ENCODE results near the gene GALNT10. TPM values are rescaled to one million over a fixed set of nuclear protein-coding genes. Genes with fewer than 3 reads are reported as not detected.

The GALNT10 gene
- total RNA-seq, 1 experiment from 2014 or later = 23.4 TPM

GRCh38 chr5:154380263-154380662 lies 189.7 kb downstream of the GALNT10 start:
- H3K4me1 Mint-ChIP-seq (ENCODE audit: low read depth, unreplicated experiment) = peaks cover 2% of the 10 kb centered on the region
- no peak for DNase-seq
- no peaks in the 10 kb centered on the region for H3K36me3 ChIP-seq (ENCODE audit: control insufficient read depth, insufficient read depth, low read length)
- H3K9me3 Mint-ChIP-seq (ENCODE audit: unreplicated experiment) = no peaks in the 10 kb centered on the region
- H3K27me3 ChIP-seq (replicated peaks; ENCODE audit: control insufficient read depth, insufficient read depth, low read length) = no peaks in the 10 kb centered on the region
- ChIA-PET CTCF (no interaction called here), POLR2A (no interaction called here)
- BruUV-seq (replicated peaks) = no TSS peak
- no peaks in the 10 kb centered on the region for H3K27me3 Mint-ChIP-seq (ENCODE audit: insufficient read depth, unreplicated experiment)
- no peaks in the 10 kb centered on the region for H3K4me1 ChIP-seq
- no peak overlapping the region for H3K4me3 ChIP-seq (ENCODE audit: low read depth, low read length)
- no peaks in the 10 kb centered on the region for H3K9me3 ChIP-seq
- no peak overlapping the region for H3K4me3 Mint-ChIP-seq (ENCODE audit: unreplicated experiment)
- H3K27ac Mint-ChIP-seq (ENCODE audit: unreplicated experiment) = no peak overlapping the region
- intact Hi-C loops (cut with micrococcal nuclease; ENCODE audit: unreplicated experiment) = no loop called here
- no peaks in the 10 kb centered on the region for H3K36me3 Mint-ChIP-seq (ENCODE audit: insufficient read depth, unreplicated experiment)
- TF ChIP-seq CTCF (IDR thresholded peaks at IDR 0.05; ENCODE audit: insufficient read depth in 1 of 2, low read depth in 1 of 2, low read length in 1 of 2, severe bottlenecking in 1 of 2, unreplicated experiment in 1 of 2) = no peak

GRCh38 chr5:154384480-154385235 lies 194.1 kb downstream of the GALNT10 start:
- Mint-ChIP-seq H3K4me3 (ENCODE audit: unreplicated experiment) (no peak overlapping the region), H3K27me3 (ENCODE audit: insufficient read depth, unreplicated experiment) (no peaks in the 10 kb centered on the region), H3K27ac (ENCODE audit: unreplicated experiment) (no peak overlapping the region), H3K36me3 (ENCODE audit: insufficient read depth, unreplicated experiment) (no peaks in the 10 kb centered on the region), H3K9me3 (ENCODE audit: unreplicated experiment) (no peaks in the 10 kb centered on the region), H3K4me1 (ENCODE audit: low read depth, unreplicated experiment) (peaks cover 10% of the 10 kb centered on the region)
- no peaks in the 10 kb centered on the region for H3K9me3 ChIP-seq
- no peaks in the 10 kb centered on the region for H3K27me3 ChIP-seq (replicated peaks; ENCODE audit: control insufficient read depth, insufficient read depth, low read length)
- no peak for TF ChIP-seq CTCF (IDR thresholded peaks at IDR 0.05; ENCODE audit: insufficient read depth in 1 of 2, low read depth in 1 of 2, low read length in 1 of 2, severe bottlenecking in 1 of 2, unreplicated experiment in 1 of 2)
- no peak overlapping the region for H3K4me3 ChIP-seq (ENCODE audit: low read depth, low read length)
- peaks cover 11% of the 10 kb centered on the region; the same call in 1 of the 2 replicates for H3K4me1 ChIP-seq
- intact Hi-C loops (cut with micrococcal nuclease; ENCODE audit: unreplicated experiment) = loop anchor here (5.0 kb wide), 1 partner anchor 97 kb away; no protein-coding TSS in a partner anchor
- no peak for DNase-seq
- ChIA-PET POLR2A (interaction anchor here (0.6 kb wide), 1 partner anchor 164 kb away, joined by 3 read pairs; no protein-coding TSS in a partner anchor), CTCF (no interaction called here)
- no TSS peak for BruUV-seq (replicated peaks)
- no peaks in the 10 kb centered on the region; the same call in 1 of the 2 replicates for H3K36me3 ChIP-seq (ENCODE audit: control insufficient read depth, insufficient read depth, low read length)

GRCh38 chr5:154385236-154385512 lies 194.6 kb downstream of the GALNT10 start:
- no peaks in the 10 kb centered on the region for H3K27me3 Mint-ChIP-seq (ENCODE audit: insufficient read depth, unreplicated experiment)
- DNase-seq = no peak
- Histone ChIP-seq H3K36me3 (ENCODE audit: control insufficient read depth, insufficient read depth, low read length) (no peaks in the 10 kb centered on the region; the same call in 1 of the 2 replicates), H3K4me1 (peaks cover 11% of the 10 kb centered on the region; the same call in 1 of the 2 replicates), H3K4me3 (ENCODE audit: low read depth, low read length) (no peak overlapping the region), H3K27me3 (replicated peaks; ENCODE audit: control insufficient read depth, insufficient read depth, low read length) (no peaks in the 10 kb centered on the region), H3K9me3 (no peaks in the 10 kb centered on the region)
- BruUV-seq (replicated peaks) = no TSS peak
- intact Hi-C loops (cut with micrococcal nuclease; ENCODE audit: unreplicated experiment) = loop anchor here (5.0 kb wide), 1 partner anchor 98 kb away; no protein-coding TSS in a partner anchor
- no peaks in the 10 kb centered on the region for H3K36me3 Mint-ChIP-seq (ENCODE audit: insufficient read depth, unreplicated experiment)
- POLR2A ChIA-PET = interaction anchor here (0.6 kb wide), 1 partner anchor 163 kb away, joined by 3 read pairs; no protein-coding TSS in a partner anchor
- no peak for TF ChIP-seq CTCF (IDR thresholded peaks at IDR 0.05; ENCODE audit: insufficient read depth in 1 of 2, low read depth in 1 of 2, low read length in 1 of 2, severe bottlenecking in 1 of 2, unreplicated experiment in 1 of 2)
- no peak overlapping the region for H3K4me3 Mint-ChIP-seq (ENCODE audit: unreplicated experiment)
- H3K9me3 Mint-ChIP-seq (ENCODE audit: unreplicated experiment) = no peaks in the 10 kb centered on the region
- H3K27ac Mint-ChIP-seq (ENCODE audit: unreplicated experiment) = no peak overlapping the region
- peaks cover 10% of the 10 kb centered on the region for H3K4me1 Mint-ChIP-seq (ENCODE audit: low read depth, unreplicated experiment)
- CTCF ChIA-PET = no interaction called here
